Subcutaneous adipose tissue (tissue), 4 donors: ENCODE data around the gene FGR. TPM values are rescaled to one million over a fixed set of nuclear protein-coding genes. Genes with fewer than 3 reads are reported as not detected.

ENCODE experiments used
- CTCF ChIP-seq: fragments of 450-650 bp; IDR thresholded peaks from one replicate; pipeline ENCODE4 v1.5.1; 2016; ENCODE audit warnings: low read depth, mild to moderate bottlenecking, control low read depth, antibody characterized with exemption, moderate library complexity
- total RNA-seq, 4 donors: library from RNA; depleted of rRNA; stranded (reverse); fragments of >200 nt; gene quantifications; one replicate each; pipeline ENCODE4 v1.1.0, GENCODE V29; 2016

Gene FGR
- total RNA-seq, 4 donors from 2014 or later: 22.4 to 179 (median 44.6) TPM

GRCh38 chr1:27598295-27598687 lies 36.7 kb downstream of the FGR start:
- TF ChIP-seq CTCF: no peak

DNA sequence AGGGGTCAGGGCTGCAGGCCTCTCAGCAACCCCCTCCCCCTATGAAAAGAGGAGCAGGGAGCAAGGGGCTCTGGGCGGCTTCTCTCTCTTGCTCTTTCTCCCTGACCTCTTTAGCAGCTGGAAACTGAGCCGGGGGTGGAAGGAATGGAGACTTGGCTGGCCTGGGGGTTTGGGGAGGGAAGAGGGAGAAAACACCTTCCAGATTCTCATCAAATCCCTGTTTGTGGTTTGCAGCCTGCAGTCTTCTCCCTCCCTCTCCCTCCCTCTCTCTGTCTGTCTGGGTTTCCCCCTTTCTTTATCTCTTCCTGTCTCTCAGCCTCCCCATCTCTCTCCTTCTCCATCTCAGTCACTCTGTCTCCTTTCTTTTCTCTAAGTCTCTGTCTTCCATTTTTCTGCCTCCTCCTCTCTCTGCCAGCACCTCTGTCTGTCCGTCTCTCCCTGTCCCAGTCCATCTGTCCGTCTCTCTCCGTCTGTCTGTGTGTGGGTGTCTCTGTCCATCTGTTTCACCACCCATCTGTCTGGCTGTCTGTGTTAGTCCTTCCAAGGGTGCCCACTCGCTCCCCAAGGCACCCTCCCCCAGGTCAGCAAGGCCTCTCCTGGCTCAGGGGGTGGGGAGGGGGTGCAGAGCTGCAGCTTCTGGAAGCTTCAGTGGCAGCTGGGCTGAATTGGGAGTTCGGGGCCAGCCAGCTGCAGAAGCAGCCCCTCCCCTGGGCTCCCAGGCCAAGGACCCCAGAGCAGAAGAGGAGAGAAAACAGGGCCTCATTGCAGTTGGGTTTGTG lies 37.3 kb downstream of the FGR start:
- no peak for TF ChIP-seq CTCF

DNA sequence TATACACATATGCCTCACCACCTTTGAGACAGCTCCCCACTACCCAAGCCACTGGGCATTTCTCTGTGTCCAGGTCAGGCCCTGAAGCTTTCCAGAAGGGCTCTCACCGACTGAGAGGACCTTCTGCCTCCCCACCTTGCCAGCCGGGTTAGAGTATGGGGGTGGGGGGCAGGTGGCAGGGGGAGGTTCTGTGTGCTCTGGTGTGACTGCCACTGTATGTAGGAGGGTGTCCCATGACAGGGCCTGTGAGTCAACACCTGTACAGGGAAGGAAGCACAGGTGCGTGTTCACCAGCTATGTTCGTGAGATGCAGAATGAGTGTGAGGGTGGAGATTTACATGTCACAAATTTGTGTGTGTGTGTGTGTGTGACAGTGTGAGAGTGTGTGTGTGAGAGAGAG lies 38.0 kb downstream of the FGR start:
- TF ChIP-seq CTCF: no peak

DNA sequence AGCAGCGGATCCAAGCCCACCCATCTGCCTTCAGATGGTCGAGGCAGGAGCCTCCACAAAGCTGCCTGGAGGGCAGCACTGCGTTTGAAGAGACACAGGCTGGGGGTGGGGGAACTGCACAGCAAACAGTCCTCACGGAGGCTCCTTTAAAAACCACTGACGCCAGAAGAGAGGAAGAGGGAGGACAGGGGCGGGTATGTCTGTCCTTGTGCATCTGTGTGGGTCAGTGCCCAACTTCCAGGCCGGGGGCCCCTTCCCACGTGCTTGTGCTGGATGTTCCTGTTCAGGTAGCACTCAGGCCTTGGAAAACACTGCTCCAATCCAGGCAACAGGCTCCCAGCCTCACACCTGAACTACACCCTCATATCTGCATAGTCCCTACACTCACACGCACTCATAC lies 38.7 kb downstream of the FGR start:
- no peak for TF ChIP-seq CTCF

GRCh38 chr1:27595597-27595996 lies 39.4 kb downstream of the FGR start:
- no peak for TF ChIP-seq CTCF

DNA sequence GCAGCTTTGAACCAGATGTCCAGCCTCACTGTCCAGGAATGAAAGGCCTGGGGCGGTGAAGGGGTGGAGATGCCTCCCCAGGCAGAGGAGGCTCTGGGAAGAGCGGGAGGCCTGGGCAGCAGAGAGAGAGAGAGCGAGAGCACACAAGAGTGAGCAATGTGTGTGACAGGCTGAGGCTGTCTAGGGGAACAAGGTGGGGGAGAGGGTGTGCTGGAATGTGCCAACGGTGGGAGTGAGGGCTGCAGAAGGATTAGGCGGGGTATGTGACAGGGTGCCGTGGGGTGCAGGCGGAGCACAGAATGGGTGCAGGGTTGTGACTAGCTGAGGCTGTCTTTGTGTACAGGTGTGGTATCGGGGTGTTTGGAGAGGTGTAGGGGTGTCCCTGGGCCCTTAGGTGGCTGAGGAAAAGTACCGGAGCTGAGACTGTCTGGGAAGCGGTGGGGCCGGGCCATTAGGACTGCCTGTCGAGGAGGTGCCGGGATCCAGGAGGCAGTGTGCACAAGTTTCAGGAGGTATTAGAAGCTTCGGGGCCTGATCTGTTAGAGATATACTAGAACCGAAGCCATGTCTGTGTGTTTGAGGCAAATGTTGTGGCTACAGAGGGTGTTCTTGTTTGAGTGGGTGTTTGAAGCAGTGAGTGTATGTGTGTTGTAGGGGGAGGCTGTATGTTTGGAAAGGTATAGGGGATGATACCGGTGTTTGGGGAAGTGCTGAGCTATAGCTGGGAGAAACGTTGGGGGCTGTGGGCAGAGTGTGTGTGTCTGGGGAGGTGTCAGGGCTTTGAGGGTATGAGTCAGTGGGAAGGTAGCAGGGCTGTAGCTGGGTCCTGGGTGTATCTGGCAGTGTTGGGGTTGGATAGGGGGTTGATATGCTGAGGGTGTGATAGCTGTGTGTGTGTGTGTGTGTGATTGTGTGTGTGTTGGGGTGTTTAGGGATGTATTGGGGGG lies 40.1 kb downstream of the FGR start:
- TF ChIP-seq CTCF: no peak
